GM12873 (cell line): Measurements from ENCODE around the gene STMN3.

ENCODE experiments used
- TF ChIP-seq, protein P1 (sequence below): IDR thresholded peaks from 2 replicates; pipeline ENCODE4 v1.5.1; 2012; ENCODE audit warnings: low read depth, mild to moderate bottlenecking, moderate library complexity, low read length, control low read depth; ENCODE audit not compliant: insufficient read depth; ENCODE audit errors: missing control alignments

The STMN3 gene

DNA sequence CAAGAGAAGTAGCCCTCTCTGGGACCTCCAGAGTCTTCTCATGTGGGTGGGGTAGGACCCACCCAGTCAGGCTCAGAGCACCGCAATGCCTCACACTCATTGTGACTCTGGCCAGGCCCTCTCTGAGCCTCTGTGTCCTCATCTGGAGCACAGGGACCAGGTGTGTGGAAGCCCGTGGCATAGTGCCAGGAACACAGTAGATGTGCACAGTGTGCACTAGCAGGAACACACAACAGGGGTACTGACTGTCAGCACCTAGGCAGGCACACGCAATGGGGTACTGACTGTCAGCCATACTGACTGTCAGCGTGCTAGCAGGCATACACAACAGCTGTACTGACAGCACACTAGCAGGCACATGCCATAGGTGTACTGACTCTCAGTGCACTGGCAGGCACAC is 2.0 kb upstream of the STMN3 start:
- TF ChIP-seq, protein P1, sequence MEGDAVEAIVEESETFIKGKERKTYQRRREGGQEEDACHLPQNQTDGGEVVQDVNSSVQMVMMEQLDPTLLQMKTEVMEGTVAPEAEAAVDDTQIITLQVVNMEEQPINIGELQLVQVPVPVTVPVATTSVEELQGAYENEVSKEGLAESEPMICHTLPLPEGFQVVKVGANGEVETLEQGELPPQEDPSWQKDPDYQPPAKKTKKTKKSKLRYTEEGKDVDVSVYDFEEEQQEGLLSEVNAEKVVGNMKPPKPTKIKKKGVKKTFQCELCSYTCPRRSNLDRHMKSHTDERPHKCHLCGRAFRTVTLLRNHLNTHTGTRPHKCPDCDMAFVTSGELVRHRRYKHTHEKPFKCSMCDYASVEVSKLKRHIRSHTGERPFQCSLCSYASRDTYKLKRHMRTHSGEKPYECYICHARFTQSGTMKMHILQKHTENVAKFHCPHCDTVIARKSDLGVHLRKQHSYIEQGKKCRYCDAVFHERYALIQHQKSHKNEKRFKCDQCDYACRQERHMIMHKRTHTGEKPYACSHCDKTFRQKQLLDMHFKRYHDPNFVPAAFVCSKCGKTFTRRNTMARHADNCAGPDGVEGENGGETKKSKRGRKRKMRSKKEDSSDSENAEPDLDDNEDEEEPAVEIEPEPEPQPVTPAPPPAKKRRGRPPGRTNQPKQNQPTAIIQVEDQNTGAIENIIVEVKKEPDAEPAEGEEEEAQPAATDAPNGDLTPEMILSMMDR = no peak

DNA sequence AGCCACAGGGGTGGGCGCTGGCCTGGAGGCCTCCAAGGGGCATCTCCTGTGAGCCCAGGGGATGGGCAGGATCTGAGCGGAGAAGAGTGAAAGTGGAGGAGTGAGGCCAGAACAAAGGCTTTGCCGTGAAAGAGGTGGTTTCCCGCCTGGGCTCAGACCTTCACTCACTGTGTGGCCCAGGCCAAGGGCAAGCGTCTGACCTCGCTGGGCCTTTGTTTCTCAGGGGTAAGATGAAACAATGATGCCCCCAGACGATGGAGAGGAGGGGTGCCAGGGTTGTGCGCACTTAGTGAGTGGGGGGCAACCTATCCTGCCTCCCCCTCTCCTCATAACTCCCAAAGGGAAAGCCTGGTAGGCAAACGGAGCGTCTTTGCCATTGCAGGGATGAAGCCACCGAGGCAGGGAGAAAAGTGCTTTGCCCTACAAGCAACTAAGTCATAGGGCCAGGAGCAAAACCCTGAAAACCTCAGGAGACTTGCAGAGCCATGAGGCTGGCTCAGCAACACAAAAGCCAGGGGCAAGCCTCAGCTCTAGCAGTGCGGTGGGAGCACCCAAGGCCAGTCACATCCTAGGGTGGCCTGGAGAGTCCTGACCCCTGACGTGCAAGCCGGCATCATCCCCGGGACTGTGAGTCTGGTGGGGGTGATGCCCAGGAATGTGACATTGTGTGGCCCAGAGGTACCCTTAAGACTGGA is 897 bp upstream of the STMN3 start:
- TF ChIP-seq, protein P1 = no peak

DNA sequence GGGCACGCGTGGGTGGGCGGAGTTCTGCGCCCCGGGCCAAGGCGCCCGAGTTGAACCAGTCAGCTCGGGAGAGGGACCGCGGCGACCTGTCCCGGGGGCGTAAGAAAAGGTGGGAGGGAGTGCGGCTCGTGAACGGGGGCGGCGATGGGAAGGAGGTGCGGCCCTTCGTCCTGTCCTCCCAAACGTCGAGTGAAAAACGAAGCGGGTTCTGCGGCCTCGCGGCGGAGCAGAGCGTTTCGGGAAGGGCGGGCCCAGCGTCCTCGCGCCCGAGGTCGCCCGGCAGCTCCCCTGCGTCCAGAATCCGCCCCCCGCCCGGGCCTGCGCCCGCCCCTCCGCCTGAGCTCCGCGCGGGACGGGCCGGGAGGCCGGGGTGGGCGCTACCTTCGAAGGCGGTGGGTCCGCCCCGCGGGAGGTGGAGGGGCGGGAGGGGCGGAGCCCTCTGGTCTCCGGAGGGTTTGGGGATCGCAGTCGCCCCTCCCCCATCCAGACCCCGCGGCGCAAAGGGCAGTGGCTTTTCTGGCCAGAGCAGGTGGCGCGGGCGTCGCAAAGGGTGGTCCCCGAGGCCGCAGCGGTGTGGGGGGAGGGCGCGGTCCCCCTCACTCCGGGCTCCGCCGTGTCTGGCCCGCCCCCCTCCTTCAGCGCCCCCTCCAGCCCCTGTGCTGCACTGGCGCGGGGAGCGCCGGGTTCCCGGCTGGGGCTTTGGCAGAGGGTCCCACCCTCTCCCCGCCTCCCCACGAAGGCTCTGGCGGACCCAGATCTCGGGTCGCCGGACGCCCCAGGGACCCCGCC is 838 bp downstream of the STMN3 start:
- TF ChIP-seq, protein P1 = no peak

DNA sequence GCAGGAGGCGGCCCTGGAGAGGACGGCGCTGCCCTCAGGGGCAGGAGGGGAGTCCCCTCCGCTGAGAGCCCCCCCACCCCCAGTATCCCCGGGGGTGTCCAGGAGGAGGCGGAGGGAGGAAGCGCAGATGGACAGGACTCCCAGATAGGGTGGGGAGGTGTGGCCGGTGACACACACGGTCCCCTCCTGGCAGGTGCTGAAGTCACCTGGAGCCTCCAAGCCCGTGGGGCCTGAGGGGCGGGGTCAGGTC is 1.4 kb downstream of the STMN3 start:
- TF ChIP-seq, protein P1 = no peak

DNA sequence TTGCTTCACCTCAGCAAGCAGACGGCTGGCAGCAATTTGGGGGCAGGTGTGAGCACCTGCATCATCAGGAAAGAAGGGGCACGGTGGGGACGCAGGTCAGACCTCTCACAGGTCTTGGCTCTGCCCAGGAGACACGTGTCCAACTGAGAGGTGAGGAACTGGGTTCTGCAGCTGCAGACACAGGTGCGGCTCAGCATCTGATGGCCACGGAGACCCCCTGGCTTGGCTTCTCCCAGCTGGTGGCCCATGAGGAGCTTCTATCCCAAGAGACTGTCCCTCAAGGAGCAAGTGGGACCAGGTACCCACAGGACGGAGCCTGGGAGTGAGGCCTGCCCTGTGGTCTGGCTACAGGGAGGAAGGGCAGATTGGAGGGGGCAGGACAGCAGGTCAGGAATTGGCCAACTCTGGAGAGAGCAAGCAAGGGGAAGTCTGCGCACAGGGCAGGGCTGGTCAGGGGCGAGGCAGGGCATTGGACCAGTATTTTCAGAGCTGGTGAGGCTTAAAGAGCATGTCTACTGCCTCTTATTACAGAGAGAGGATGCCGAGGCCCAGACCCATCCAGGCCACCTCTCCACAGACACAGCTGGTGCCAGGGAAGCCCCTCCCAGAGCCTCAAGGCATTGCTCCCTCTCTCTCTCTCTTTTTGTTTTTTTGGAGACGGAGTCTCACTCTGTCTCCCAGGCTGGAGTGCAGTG is 4.2 kb downstream of the STMN3 start:
- TF ChIP-seq, protein P1 = no peak

DNA sequence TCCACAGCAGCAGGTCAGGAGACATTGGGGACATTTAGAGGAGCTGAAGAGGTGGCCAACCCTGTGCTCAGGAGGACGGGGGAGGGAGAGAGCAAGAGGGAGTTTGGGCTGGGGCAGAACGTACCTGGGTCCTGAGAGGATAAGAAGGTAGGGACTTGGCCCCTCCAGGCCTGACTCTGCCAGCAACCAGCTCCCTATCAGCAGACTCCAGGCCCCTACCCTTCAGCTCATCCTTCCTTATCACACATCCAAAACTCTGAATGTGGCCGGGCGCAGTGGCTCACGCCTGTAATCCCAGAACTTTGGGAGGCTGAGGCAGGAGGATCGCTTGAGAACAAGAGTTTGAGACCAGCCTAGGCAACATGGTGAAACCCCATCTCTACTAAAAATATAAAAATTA is 5.0 kb downstream of the STMN3 start:
- TF ChIP-seq, protein P1 = no peak

DNA sequence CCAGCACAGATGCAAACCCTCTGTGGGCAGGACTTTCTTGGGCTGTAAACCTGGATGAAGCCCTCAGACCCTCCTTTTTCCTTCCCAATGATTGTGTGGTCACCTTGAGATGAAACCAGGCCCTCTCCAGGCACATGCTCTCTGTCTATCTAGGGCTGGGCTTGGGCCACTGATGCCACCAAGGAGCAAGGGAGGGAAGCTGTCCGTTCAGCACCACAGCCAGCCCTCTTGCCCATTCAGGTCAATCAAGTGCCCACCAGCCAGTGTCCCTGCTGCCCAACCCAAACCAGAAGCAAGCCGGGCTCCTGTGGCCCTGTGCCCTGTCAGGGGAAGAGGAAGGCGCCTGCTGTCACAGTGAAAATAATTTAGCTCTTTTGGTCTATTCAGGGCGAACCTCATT is 8.0 kb downstream of the STMN3 start:
- TF ChIP-seq, protein P1 = no peak
